Activated CD8-positive, alpha-beta T cell treated with anti-CD3 and anti-CD28 coated beads for 36 hours (primary cell): Measurements from ENCODE around the gene FAHD1. TPM values are rescaled to one million over a fixed set of nuclear protein-coding genes. Genes with fewer than 3 reads are reported as not detected.

Experiments
- ATAC-seq: fragments of 200-7000 bp; cut with Tn5 transposase; one replicate; pipeline ENCODE4 v1.10.0; 2021; ENCODE audit warnings: mild to moderate bottlenecking, moderate library complexity
- CTCF ChIA-PET: fragments of 350-600 bp; sonication (Branson Sonifier 250); formaldehyde crosslinking; loops from one replicate; lab custom pipeline; 2021; ENCODE audit warnings: antibody characterized with exemption; lab: Charles Lee
- POLR2A ChIA-PET: fragments of 350-600 bp; sonication (Branson Sonifier 250); formaldehyde crosslinking; loops from one replicate; lab custom pipeline; 2021; ENCODE audit warnings: antibody characterized with exemption; lab: Charles Lee
- DNase-seq: peaks from one replicate; pipeline ENCODE4 v3.0.0-alpha.2; 2020
- H3K27ac Mint-ChIP-seq: one replicate; pipeline ENCODE4 v1.8.0; 2021; ENCODE audit warnings: mild to moderate bottlenecking, mixed read lengths
- H3K27me3 Mint-ChIP-seq: one replicate; pipeline ENCODE4 v1.8.0; 2021; ENCODE audit warnings: mixed read lengths
- H3K36me3 Mint-ChIP-seq: one replicate; pipeline ENCODE4 v1.8.0; 2021; ENCODE audit warnings: low read depth, mixed read lengths
- H3K4me1 Mint-ChIP-seq: one replicate; pipeline ENCODE4 v1.8.0; 2021; ENCODE audit warnings: low read depth, mixed read lengths
- H3K4me3 Mint-ChIP-seq: one replicate; pipeline ENCODE4 v1.8.0; 2021; ENCODE audit warnings: mild to moderate bottlenecking, moderate library complexity, mixed read lengths
- H3K9me3 Mint-ChIP-seq: one replicate; pipeline ENCODE4 v1.8.0; 2021; ENCODE audit warnings: mixed read lengths
- intact Hi-C: fragments of 100-400 bp; cut with micrococcal nuclease; formaldehyde crosslinking; loops from one replicate; pipeline ENCODE4 v1.10.0; 2022
- total RNA-seq, 2 experiments: library from RNA; stranded (reverse); gene quantifications; one replicate each; pipeline ENCODE4 v1.2.3, GENCODE V29; 2021
- TF ChIP-seq, protein P1 (sequence below): fragments of 200-600 bp; IDR thresholded peaks from one replicate; pipeline ENCODE4 v1.8.0; 2022; ENCODE audit warnings: antibody characterized with exemption, mild to moderate bottlenecking

The FAHD1 gene
- total RNA-seq, 2 experiments from 2014 or later: 14.2 to 17.8 TPM

DNA sequence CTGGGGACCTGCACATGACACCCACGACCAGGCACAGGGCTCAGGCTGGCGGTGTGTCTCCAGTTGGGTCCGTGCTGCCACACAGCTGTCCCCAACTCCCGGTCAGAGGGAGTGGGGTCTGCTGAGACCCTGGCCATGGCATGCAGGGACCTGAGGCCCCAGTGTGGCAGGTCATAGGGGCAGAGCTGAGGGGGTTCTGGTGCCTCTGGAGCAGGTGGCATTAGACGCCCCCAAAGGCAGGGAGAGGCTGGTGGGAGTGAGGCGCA lies 40.0 kb upstream of the FAHD1 start:
- Mint-ChIP-seq H3K27ac (no peak overlapping the region), H3K27me3 (no peaks in the 10 kb centered on the region), H3K4me3 (no peak overlapping the region), H3K36me3 (peaks cover 7% of the 10 kb centered on the region), H3K9me3 (no peaks in the 10 kb centered on the region), H3K4me1 (peaks cover 17% of the 10 kb centered on the region)
- CTCF ChIA-PET: no interaction called here
- TF ChIP-seq, protein P1, sequence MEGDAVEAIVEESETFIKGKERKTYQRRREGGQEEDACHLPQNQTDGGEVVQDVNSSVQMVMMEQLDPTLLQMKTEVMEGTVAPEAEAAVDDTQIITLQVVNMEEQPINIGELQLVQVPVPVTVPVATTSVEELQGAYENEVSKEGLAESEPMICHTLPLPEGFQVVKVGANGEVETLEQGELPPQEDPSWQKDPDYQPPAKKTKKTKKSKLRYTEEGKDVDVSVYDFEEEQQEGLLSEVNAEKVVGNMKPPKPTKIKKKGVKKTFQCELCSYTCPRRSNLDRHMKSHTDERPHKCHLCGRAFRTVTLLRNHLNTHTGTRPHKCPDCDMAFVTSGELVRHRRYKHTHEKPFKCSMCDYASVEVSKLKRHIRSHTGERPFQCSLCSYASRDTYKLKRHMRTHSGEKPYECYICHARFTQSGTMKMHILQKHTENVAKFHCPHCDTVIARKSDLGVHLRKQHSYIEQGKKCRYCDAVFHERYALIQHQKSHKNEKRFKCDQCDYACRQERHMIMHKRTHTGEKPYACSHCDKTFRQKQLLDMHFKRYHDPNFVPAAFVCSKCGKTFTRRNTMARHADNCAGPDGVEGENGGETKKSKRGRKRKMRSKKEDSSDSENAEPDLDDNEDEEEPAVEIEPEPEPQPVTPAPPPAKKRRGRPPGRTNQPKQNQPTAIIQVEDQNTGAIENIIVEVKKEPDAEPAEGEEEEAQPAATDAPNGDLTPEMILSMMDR: no peak
- intact Hi-C loops: no loop called here
- no peak for ATAC-seq
- DNase-seq: no peak
- POLR2A ChIA-PET: no interaction called here

DNA sequence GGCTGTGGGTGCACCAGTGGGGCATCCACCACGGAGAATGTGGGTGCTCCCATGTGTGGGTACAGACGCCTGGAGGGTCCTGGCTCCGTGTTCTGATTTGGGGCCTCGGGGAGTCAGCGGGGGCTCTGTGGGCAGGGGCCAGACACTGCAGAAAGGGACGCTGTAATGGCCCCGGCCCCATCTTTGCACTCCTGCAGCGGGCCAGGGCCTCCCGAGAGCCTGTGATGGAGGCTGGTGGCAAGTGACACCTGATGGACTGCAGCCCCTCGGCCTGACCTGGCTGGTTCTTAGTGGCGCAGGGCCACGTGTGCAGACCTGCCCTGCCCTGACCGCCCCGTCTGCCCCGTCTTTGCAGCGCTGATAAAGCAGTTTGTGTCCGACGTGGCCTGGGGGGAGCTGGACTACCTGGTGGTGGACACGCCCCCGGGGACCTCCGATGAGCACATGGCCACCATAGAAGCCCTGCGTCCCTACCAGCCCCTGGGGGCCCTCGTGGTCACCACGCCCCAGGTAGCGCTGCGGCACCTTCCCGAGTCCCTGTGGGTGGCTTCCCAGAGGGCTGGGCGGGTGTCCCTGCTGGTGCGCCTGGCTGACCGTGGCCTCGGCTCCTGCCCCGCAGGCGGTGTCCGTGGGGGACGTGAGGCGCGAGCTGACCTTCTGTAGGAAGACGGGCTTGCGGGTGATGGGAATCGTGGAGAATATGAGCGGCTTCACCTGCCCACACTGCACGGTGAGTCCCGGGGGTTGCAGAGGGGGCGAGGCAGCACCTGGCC lies 39.5 kb upstream of the FAHD1 start:
- CTCF ChIA-PET: no interaction called here

DNA sequence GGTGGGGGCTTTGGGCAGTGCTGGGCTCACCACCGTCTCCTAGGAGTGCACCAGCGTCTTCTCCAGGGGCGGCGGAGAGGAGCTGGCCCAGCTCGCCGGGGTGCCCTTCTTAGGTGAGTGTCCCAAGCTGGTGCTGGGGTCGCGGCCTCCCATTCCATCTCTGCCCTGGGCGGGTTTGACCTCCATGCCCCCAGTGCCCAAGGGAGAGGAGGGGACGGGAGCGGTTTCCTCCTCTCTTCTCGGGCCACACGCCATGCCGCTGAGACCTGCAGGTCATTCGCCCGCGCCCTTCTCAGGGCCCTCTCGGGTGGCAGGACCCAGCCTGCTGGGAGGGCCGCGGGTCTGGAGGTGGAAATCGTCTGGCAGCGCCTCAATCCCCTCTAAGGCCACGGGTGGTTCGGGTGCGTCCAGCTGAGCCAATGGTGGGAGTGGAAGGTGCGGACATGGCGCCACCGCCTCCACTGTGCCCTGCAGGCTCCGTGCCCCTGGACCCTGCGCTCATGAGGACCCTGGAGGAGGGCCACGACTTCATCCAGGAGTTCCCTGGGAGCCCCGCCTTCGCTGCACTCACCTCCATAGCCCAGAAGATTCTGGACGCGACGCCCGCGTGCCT lies 38.8 kb upstream of the FAHD1 start:
- Mint-ChIP-seq H3K27me3 (no peaks in the 10 kb centered on the region), H3K4me1 (peaks cover 17% of the 10 kb centered on the region), H3K9me3 (no peaks in the 10 kb centered on the region), H3K36me3 (peaks cover 7% of the 10 kb centered on the region), H3K27ac (no peak overlapping the region), H3K4me3 (no peak overlapping the region)
- intact Hi-C loops: no loop called here
- ATAC-seq (no peak), DNase-seq (no peak)
- CTCF ChIA-PET: no interaction called here
- POLR2A ChIA-PET: interaction anchor here (0.7 to 1.0 kb wide), 2 partner anchors 39 to 50 kb away, joined by 3 read pairs; partner anchors contain the start of genes FAHD1 and HAGH
- TF ChIP-seq, protein P1: no peak

More for the DNA sequence above, 39.5 kb upstream of the FAHD1 start:
- DNase-seq (no peak), ATAC-seq (no peak)
- TF ChIP-seq, protein P1: no peak
- no peak overlapping the region for H3K4me3 Mint-ChIP-seq
- intact Hi-C loops: no loop called here
- H3K36me3 Mint-ChIP-seq: peaks cover 7% of the 10 kb centered on the region
- peaks cover 17% of the 10 kb centered on the region for H3K4me1 Mint-ChIP-seq
- H3K9me3 Mint-ChIP-seq: no peaks in the 10 kb centered on the region
- no peaks in the 10 kb centered on the region for H3K27me3 Mint-ChIP-seq
- POLR2A ChIA-PET: interaction anchor here (0.7 to 1.0 kb wide), 2 partner anchors 40 to 51 kb away, joined by 3 read pairs; partner anchors contain the start of genes FAHD1 and HAGH
- no peak overlapping the region for H3K27ac Mint-ChIP-seq

DNA sequence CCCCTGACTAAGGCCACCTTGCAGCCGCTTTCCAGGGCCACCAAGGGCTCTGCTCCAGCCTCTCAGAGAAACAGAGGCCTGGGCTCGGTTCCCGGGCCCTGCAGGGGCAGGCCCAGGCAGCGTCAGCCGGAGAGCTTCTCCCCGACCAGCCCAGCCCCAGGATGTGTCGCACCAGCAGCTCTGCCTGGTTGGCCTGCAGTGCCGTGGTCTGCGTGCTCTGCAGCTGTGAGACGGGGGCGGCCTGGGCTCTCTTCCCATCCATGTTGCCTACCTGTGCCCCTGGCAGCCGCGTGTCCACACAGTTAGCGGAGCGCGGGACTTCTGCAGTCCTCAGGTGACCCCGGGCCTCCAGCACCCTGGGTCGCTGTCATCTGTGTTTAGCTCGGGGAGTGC lies 38.3 kb upstream of the FAHD1 start:
- DNase-seq: no peak
- Mint-ChIP-seq H3K36me3 (peaks cover 7% of the 10 kb centered on the region), H3K4me1 (peaks cover 12% of the 10 kb centered on the region), H3K4me3 (no peak overlapping the region), H3K27me3 (no peaks in the 10 kb centered on the region), H3K9me3 (no peaks in the 10 kb centered on the region), H3K27ac (no peak overlapping the region)
- no peak for ATAC-seq
- POLR2A ChIA-PET: interaction anchor here (1.0 kb wide), 1 partner anchor 38 kb away, joined by 3 read pairs; the partner anchor contains the start of genes FAHD1 and HAGH
- intact Hi-C loops: no loop called here
- CTCF ChIA-PET: no interaction called here
- TF ChIP-seq, protein P1: no peak

DNA sequence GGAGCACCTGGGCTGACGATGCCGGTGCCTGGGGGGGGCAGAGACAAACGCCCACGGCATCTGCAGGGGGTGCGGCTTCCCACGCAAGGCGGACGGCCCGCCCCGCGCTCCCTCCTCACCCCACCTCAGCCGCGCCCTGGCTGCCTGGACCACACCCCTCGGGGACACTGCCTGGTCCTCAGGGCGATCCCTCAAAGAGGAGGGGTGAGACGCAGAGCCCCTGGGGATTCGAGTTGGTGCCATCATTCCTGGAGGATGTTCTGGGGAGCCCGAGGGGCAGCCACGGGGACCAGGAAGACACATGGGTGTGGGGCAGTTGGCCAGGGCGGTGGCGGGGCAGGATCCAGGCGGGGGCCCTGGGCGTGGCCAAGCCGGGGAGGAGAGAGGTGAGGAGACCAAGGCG lies 37.4 kb upstream of the FAHD1 start:
- ChIA-PET CTCF (no interaction called here), POLR2A (interaction anchor here (1.0 to 1.5 kb wide), 2 partner anchors 16 to 17 kb away, joined by 3 to 4 read pairs; no protein-coding TSS in a partner anchor)
- Mint-ChIP-seq H3K27me3 (no peaks in the 10 kb centered on the region), H3K36me3 (peaks cover 7% of the 10 kb centered on the region), H3K4me3 (no peak overlapping the region), H3K27ac (no peak overlapping the region), H3K9me3 (no peaks in the 10 kb centered on the region), H3K4me1 (peaks cover 7% of the 10 kb centered on the region)
- intact Hi-C loops: no loop called here
- ATAC-seq: no peak
- TF ChIP-seq, protein P1: no peak
- no peak for DNase-seq
